Right ventricle myocardium inferior (tissue), 1 donor: ENCODE data around the gene GLO1. TPM values are rescaled to one million over a fixed set of nuclear protein-coding genes. Genes with fewer than 3 reads are reported as not detected.
A peak's percentile ranks its signal among the peaks of the same experiment; 100 is the strongest.

Source experiments
- ATAC-seq: fragments of 200-7000 bp; cut with Tn5 transposase; one replicate; pipeline ENCODE4 v1.9.1; 2020; ENCODE audit warnings: mild to moderate bottlenecking, moderate library complexity
- DNase-seq: peaks from one replicate; pipeline ENCODE4 v3.0.0; 2021; ENCODE audit errors: missing footprints
- intact Hi-C: fragments of 100-400 bp; cut with DNase I; formaldehyde crosslinking; loops from one replicate; pipeline ENCODE4 v1.11.0; 2022
- long read RNA-seq: library from polyadenylated mRNA; unstranded; transcript quantifications from one replicate; pipeline ENCODE4 v2.0.0, GENCODE V29; 2021
- total RNA-seq: library from RNA; stranded (reverse); fragmentation: NEBNext Ultra II Directional; extraction: Animal tissue kit (Norgen Biotek cat#: 25700); gene quantifications from one replicate; pipeline ENCODE4 v1.2.1, GENCODE V29; 2021
- donor health status: DM: no; HTN: yes; CAD: no; lungs with severe emphysema.

Gene GLO1
- 89.5 TPM for total RNA-seq
- long read RNA-seq, transcript GLO1-201 (6 exons, 2,012 nt): major isoform, 60 of 62 reads
- long read RNA-seq, partial matches to known transcripts: 1 of 62 reads
- long read RNA-seq, other reads (novel, unspliced or antisense): 1 of 62 reads

GRCh38 chr6:38702558-38703397 is at the start of gene GLO1:
TSS of gene GLO1 (minus strand) at chr6:38703145. CDS start at chr6:38703054, 91 bp downstream.
- intact Hi-C loops: no loop called here
- DNase-seq (peak; percentile 99), ATAC-seq (peak; percentile 100)

GRCh38 chr6:38750968-38751615 is 48.1 kb upstream of the GLO1 start:
- intact Hi-C loops: no loop called here
- DNase-seq: no peak
- ATAC-seq: no peak

- intact Hi-C loops: no loop called here
- DNase-seq (no peak), ATAC-seq (no peak)
Measured at GRCh38 chr6:38749473-38749872, 46.5 kb upstream of the GLO1 start.

GRCh38 chr6:38739532-38739931 is 36.6 kb upstream of the GLO1 start:
- DNase-seq: no peak
- ATAC-seq: no peak
- intact Hi-C loops: no loop called here

- DNase-seq: no peak
- intact Hi-C loops: no loop called here
- ATAC-seq: no peak
Measured at GRCh38 chr6:38738261-38738660, 35.3 kb upstream of the GLO1 start.

- ATAC-seq: no peak
- intact Hi-C loops: no loop called here
Measured at GRCh38 chr6:38736951-38737350, 34.0 kb upstream of the GLO1 start.

GRCh38 chr6:38730140-38730862 is 27.4 kb upstream of the GLO1 start:
- ATAC-seq (no peak), DNase-seq (no peak)
- intact Hi-C loops: no loop called here

More at GRCh38 chr6:38736951-38737350, 34.0 kb upstream of the GLO1 start:
- DNase-seq: no peak

- no peak for DNase-seq
- no peak for ATAC-seq
- intact Hi-C loops: no loop called here
Measured at GRCh38 chr6:38728203-38728602, 25.3 kb upstream of the GLO1 start.

GRCh38 chr6:38725414-38726183 is 22.7 kb upstream of the GLO1 start:
- intact Hi-C loops: no loop called here
- DNase-seq (no peak), ATAC-seq (no peak)

GRCh38 chr6:38724343-38724742 is 21.4 kb upstream of the GLO1 start:
- ATAC-seq: no peak
- intact Hi-C loops: no loop called here

GRCh38 chr6:38723783-38724182 is 20.8 kb upstream of the GLO1 start:
- DNase-seq (no peak), ATAC-seq (no peak)
- intact Hi-C loops: no loop called here

More at GRCh38 chr6:38724343-38724742, 21.4 kb upstream of the GLO1 start:
- no peak for DNase-seq

- ATAC-seq (no peak), DNase-seq (no peak)
- intact Hi-C loops: no loop called here
Measured at GRCh38 chr6:38722727-38723334, 19.9 kb upstream of the GLO1 start.

- intact Hi-C loops: no loop called here
- ATAC-seq: no peak
Measured at GRCh38 chr6:38722038-38722437, 19.1 kb upstream of the GLO1 start.

GRCh38 chr6:38720295-38720694 is 17.4 kb upstream of the GLO1 start:
- ATAC-seq: no peak
- intact Hi-C loops: no loop called here

More at GRCh38 chr6:38722038-38722437, 19.1 kb upstream of the GLO1 start:
- DNase-seq: no peak

GRCh38 chr6:38719358-38719757 is 16.4 kb upstream of the GLO1 start:
- no peak for DNase-seq
- no peak for ATAC-seq
- intact Hi-C loops: no loop called here

More at GRCh38 chr6:38720295-38720694, 17.4 kb upstream of the GLO1 start:
- DNase-seq: no peak

- intact Hi-C loops: no loop called here
- ATAC-seq (no peak), DNase-seq (no peak)
Measured at GRCh38 chr6:38716825-38717224, 13.9 kb upstream of the GLO1 start.

GRCh38 chr6:38715016-38715689 is 12.2 kb upstream of the GLO1 start, which contains the start of gene DNAH8:
TSS of gene DNAH8 (plus strand) at chr6:38715311. CDS start at chr6:38722810, 7,499 bp downstream.
- ATAC-seq (peak; percentile 37), DNase-seq (no peak)
- intact Hi-C loops: no loop called here
